GM19397 (cell line): Measurements from ENCODE around the gene ATP8B1.

Experiments used
- ATAC-seq: cut with Tn5 transposase; IDR thresholded peaks from one replicate; pipeline ENCODE4 v1.9.1; 2021; ENCODE audit warnings: mild to moderate bottlenecking, moderate library complexity; ENCODE audit not compliant: unreplicated experiment

The ATP8B1 gene

GRCh38 chr18:57631697-57632096 is 171.4 kb downstream of the ATP8B1 start:
- no peak for ATAC-seq

- ATAC-seq = no peak
Measured at GRCh38 chr18:57630754-57631595, 172.1 kb downstream of the ATP8B1 start.

GRCh38 chr18:57630002-57630753 is 172.9 kb downstream of the ATP8B1 start:
- ATAC-seq = peak; percentile 92

GRCh38 chr18:57629422-57629821 is 173.7 kb downstream of the ATP8B1 start:
- ATAC-seq = no peak

GRCh38 chr18:57627488-57627887 is 175.6 kb downstream of the ATP8B1 start:
- no peak for ATAC-seq

- ATAC-seq = no peak
Measured at GRCh38 chr18:57624988-57625387, 178.1 kb downstream of the ATP8B1 start.

- peak; percentile 14 for ATAC-seq
Measured at GRCh38 chr18:57621246-57621604, 181.9 kb downstream of the ATP8B1 start.

- ATAC-seq = no peak
Measured at GRCh38 chr18:57619876-57620275, 183.2 kb downstream of the ATP8B1 start.

GRCh38 chr18:57618910-57619309 is 184.2 kb downstream of the ATP8B1 start:
- no peak for ATAC-seq

GRCh38 chr18:57603871-57604270 is 199.2 kb downstream of the ATP8B1 start:
- no peak for ATAC-seq
